K562 (cell line): ENCODE measurements around the gene GBF1. TPM values are rescaled to one million over a fixed set of nuclear protein-coding genes. Genes with fewer than 3 reads are reported as not detected.

ENCODE experiments used
- ATAC-seq: fragments of 200-7000 bp; cut with Tn5 transposase; 3 replicates; pipeline ENCODE4 v1.9.1; 2020; ENCODE audit warnings: moderate library complexity
- BruUV-seq: library from RNA; stranded (reverse); fragments of 400-500 nt; replicated peaks from 2 replicates; lab custom pipeline; 2021; lab: Mats Ljungman, UMichigan
- CTCF ChIA-PET: fragments of 300-600 bp; formaldehyde crosslinking; extraction: SDS; loops from one replicate; lab custom pipeline; 2021; ENCODE audit warnings: low intra/inter-chr PET ratio; lab: Yijun Ruan, JAX
- POLR2A ChIA-PET: fragments of 300-600, 350-650 bp; sonication (Branson Sonifier 250); formaldehyde crosslinking; extraction: SDS; loops from one replicate; lab custom pipeline; 2021; ENCODE audit warnings: antibody characterized with exemption, inconsistent platforms; lab: Yijun Ruan, JAX
- DNase-seq, 4 experiments: peaks; one replicate each; pipeline versions ENCODE4 v3.0.0 to v3.0.0-alpha.2; 2011 to 2018; ENCODE audit warnings: low spot score in 3 of 4, mixed read lengths in 3 of 4; ENCODE audit errors: extremely low read depth in 1 of 4
- FAIRE-seq: peaks from 2 replicates; lab custom pipeline; 2011; peaks lifted over from hg19 to GRCh38; lab: Jason Lieb, UNC
- H2AFZ ChIP-seq: 2 replicates; pipeline ENCODE4 v1.6.0; 2011; ENCODE audit warnings: low read depth, low read length, control low read depth, inconsistent platforms
- H3K27ac ChIP-seq: fragments of 200-600 bp; 3 replicates; pipeline ENCODE4 v1.8.0; 2011; ENCODE audit warnings: low read depth, mild to moderate bottlenecking, control low read depth, inconsistent platforms, low read length, moderate library complexity, mixed read lengths; ENCODE audit errors: extremely low read depth
- H3K27me3 ChIP-seq, 2 experiments: fragments of 300-600 bp in 1 of 2; 2 replicates in 1 of 2; 3 replicates in 1 of 2; pipeline versions ENCODE4 v1.6.0 to v1.8.0; 2011; ENCODE audit warnings: inconsistent platforms in 2 of 2, low read length in 2 of 2, mild to moderate bottlenecking in 1 of 2, mixed read lengths in 1 of 2, moderate library complexity in 1 of 2; ENCODE audit not compliant: control insufficient read depth in 2 of 2, insufficient read depth in 2 of 2
- H3K36me3 ChIP-seq: fragments of 300-600 bp; 3 replicates; pipeline ENCODE4 v1.8.0; 2011; ENCODE audit warnings: mild to moderate bottlenecking, low read length, inconsistent platforms; ENCODE audit not compliant: control insufficient read depth, insufficient read depth
- H3K4me1 ChIP-seq, 2 experiments: fragments of 200-600 bp in 1 of 2; replicated peaks in 1 of 2; 2 replicates in 1 of 2; 3 replicates in 1 of 2; pipeline versions ENCODE4 v1.5.1 to v1.8.0; 2011; ENCODE audit warnings: inconsistent platforms in 2 of 2, low read length in 2 of 2, mild to moderate bottlenecking in 1 of 2, mixed read lengths in 1 of 2, moderate library complexity in 1 of 2; ENCODE audit not compliant: control insufficient read depth in 2 of 2, insufficient read depth in 2 of 2
- H3K4me2 ChIP-seq: 2 replicates; pipeline ENCODE4 v1.6.1; 2011; ENCODE audit warnings: low read length, control low read depth, inconsistent platforms, mixed read lengths; ENCODE audit not compliant: insufficient read depth
- H3K4me3 ChIP-seq: fragments of 200-600 bp; sonication (generic), shearing (Covaris generic); 2 replicates; pipeline ENCODE4 v1.5.1; 2016; ENCODE audit warnings: control low read depth, inconsistent platforms
- H3K79me2 ChIP-seq: fragments of 200-600 bp; 3 replicates; pipeline ENCODE4 v1.8.0; 2011; ENCODE audit warnings: low read length, inconsistent platforms; ENCODE audit not compliant: control insufficient read depth, insufficient read depth
- H3K9ac ChIP-seq, 2 experiments: 2 replicates each; pipeline versions ENCODE4 v1.6.0 to v1.6.1; 2011; ENCODE audit warnings: low read depth in 2 of 2, low read length in 2 of 2, control low read depth in 1 of 2, inconsistent platforms in 1 of 2, mild to moderate bottlenecking in 1 of 2, mixed read lengths in 1 of 2; ENCODE audit not compliant: insufficient read depth in 1 of 2
- H3K9me1 ChIP-seq: one replicate; pipeline ENCODE4 v1.6.0; 2011; ENCODE audit warnings: inconsistent platforms, mild to moderate bottlenecking, low read length, moderate library complexity; ENCODE audit not compliant: control insufficient read depth, insufficient read depth
- H3K9me3 ChIP-seq: replicated peaks from 2 replicates; pipeline ENCODE4 v1.5.1; 2011; ENCODE audit warnings: low read depth, low read length, inconsistent platforms; ENCODE audit not compliant: control insufficient read depth, insufficient read depth
- H4K20me1 ChIP-seq: replicated peaks from 2 replicates; pipeline ENCODE4 v1.6.1; 2011; ENCODE audit warnings: low read length, inconsistent platforms, mixed read lengths; ENCODE audit not compliant: control insufficient read depth, insufficient read depth
- E2F6 ChIP-seq, 2 experiments: IDR thresholded peaks; 2 replicates each; pipeline ENCODE4 v1.6.1; 2011; ENCODE audit warnings: borderline replicate concordance in 1 of 2, control low read depth in 1 of 2, low read depth in 1 of 2, low read length in 1 of 2, mild to moderate bottlenecking in 1 of 2, mixed read lengths in 1 of 2, moderate library complexity in 1 of 2; ENCODE audit not compliant: insufficient read depth in 1 of 2, insufficient read length in 1 of 2, poor library complexity in 1 of 2, severe bottlenecking in 1 of 2; ENCODE audit errors: extremely low read depth in 1 of 2
- L3MBTL2 ChIP-seq: fragments of 450-650 bp; IDR thresholded peaks from 2 replicates; pipeline ENCODE4 v1.6.1; 2016; ENCODE audit warnings: mild to moderate bottlenecking, moderate library complexity
- NFIC ChIP-seq: fragments of 450-650 bp; IDR thresholded peaks from 2 replicates; pipeline ENCODE4 v1.6.1; 2017; ENCODE audit warnings: mild to moderate bottlenecking, inconsistent platforms
- PBX2 ChIP-seq, 2 experiments: IDR thresholded peaks in 1 of 2; conservative IDR thresholded peaks in 1 of 2; 2 replicates each; pipeline ENCODE4 v1.6.1; 2016; ENCODE audit warnings: low read depth in 2 of 2, mild to moderate bottlenecking in 1 of 2, missing compliant biosample characterization in 1 of 2, missing genetic modification characterization in 1 of 2, moderate library complexity in 1 of 2
- SRSF3 ChIP-seq: fragments of 200-400 bp; formaldehyde crosslinking; IDR thresholded peaks from 2 replicates; pipeline ENCODE4 v1.6.1; 2016; ENCODE audit warnings: mild to moderate bottlenecking, low read length, moderate library complexity; ENCODE audit not compliant: insufficient read depth
- ZNF23 ChIP-seq: fragments of 250-450 bp; sonication (Bioruptor Pico); IDR thresholded peaks from 2 replicates; pipeline ENCODE4 v1.4.0; 2020; ENCODE audit warnings: mild to moderate bottlenecking
- ZNF274 ChIP-seq: IDR thresholded peaks from 2 replicates; pipeline ENCODE4 v1.6.1; 2011; ENCODE audit warnings: low read depth, mild to moderate bottlenecking, low read length, moderate library complexity, borderline replicate concordance
- ZNF436 ChIP-seq: fragments of 250-450, 450-650 bp; sonication (Bioruptor Pico); formaldehyde crosslinking; IDR thresholded peaks from 2 replicates; pipeline ENCODE4 v1.7.0; 2020; ENCODE audit warnings: mild to moderate bottlenecking
- in situ Hi-C: fragments of 300-500 bp; cut with MboI; formaldehyde crosslinking; loops from 4 replicates; pipeline ENCODE4 v1.15.0; 2018; ENCODE audit warnings: inconsistent platforms, mixed read lengths
- intact Hi-C: fragments of 100-400 bp; cut with micrococcal nuclease; formaldehyde crosslinking; loops from 2 replicates; pipeline ENCODE4 v1.14.2; 2022
- polyA plus RNA-seq, 8 experiments: library from polyadenylated mRNA; depleted of rRNA in 4 of 8; stranded (reverse) in 5 of 8; unstranded in 3 of 8; fragments of >200 nt; fragmentation: Nextera tagmentation in 2 of 8; fragmentation: Illumina TruSeq in 1 of 8; extraction: Ambion mirVana in 2 of 8; extraction: Trizol in 1 of 8; gene quantifications; 2 replicates each; pipeline versions ENCODE4 v1.2.1 to v1.2.3, GENCODE V29; 2011 to 2014; ENCODE audit warnings: inconsistent platforms in 1 of 8, missing spikeins in 1 of 8
- total RNA-seq, 7 experiments: library from RNA; depleted of rRNA in 6 of 7; stranded (reverse); fragments of >200 nt in 6 of 7; fragmentation: Illumina TruSeq in 2 of 7; extraction: Trizol in 2 of 7; gene quantifications; 2 replicates each; pipeline versions ENCODE4 v1.2.1 to v1.2.3, GENCODE V29; 2011 to 2021; ENCODE audit warnings: low replicate concordance in 1 of 7

The GBF1 gene
- total and polyA plus RNA-seq, 9 of the 15 experiments (the other 6 are each of a cell fraction or from before 2014, with no cell fraction given), result 0.69 to 28.0 (median 10.3) TPM

DNA sequence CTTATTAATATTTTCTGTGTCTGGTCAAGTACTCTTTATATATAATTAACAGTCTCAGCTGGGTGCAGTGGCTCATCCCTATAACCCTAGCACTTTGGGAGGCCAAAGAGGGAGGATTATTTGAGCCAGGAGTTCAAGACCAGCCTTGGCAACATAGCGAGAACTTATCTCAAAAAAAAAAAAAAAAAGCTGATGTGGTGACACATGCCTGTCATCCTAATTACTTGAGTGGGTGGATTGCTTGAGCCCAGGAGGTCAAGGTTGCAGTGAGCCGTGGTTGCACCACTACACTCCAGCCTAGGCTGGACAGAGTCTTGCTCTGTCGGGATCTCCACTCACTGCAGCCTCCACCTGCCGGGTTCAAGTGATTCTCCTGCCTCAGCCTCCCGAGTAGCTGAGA lies 26.0 kb upstream of the GBF1 start (continued):
- TF ChIP-seq PBX2 (CRISPR knock-in tag; IDR thresholded peaks at IDR 0.05; ENCODE audit: low read depth), result no peak
- peak; percentile 61 for TF ChIP-seq PBX2 (tag; conservative IDR thresholded peaks at IDR 0.05; ENCODE audit: low read depth)

GRCh38 chr10:102220612-102221011 lies 24.7 kb upstream of the GBF1 start:
- Histone ChIP-seq H3K4me3 (no peak overlapping the region), H3K9me1 (no peaks in the 10 kb centered on the region), H2AFZ (no peak overlapping the region), H3K27me3 (peaks cover 0 to 5% of the 10 kb centered on the region in 2 experiments; a peak in 2 of 5 replicates), H3K9ac (no peak overlapping the region), H3K27ac (no peak overlapping the region), H4K20me1 (no peaks in the 10 kb centered on the region), H3K9me3 (no peaks in the 10 kb centered on the region), H3K4me1 (peaks cover 0 to 4% of the 10 kb centered on the region in 2 experiments; a peak in 3 of 5 replicates), H3K4me2 (no peak overlapping the region), H3K36me3 (no peaks in the 10 kb centered on the region), H3K79me2 (no peaks in the 10 kb centered on the region)
- ChIA-PET POLR2A (interaction anchor here (1.3 kb wide), 1 partner anchor 9 kb away, joined by 3 read pairs; no protein-coding TSS in a partner anchor), CTCF (no interaction called here)
- intact Hi-C loops (no loop called here), in situ Hi-C loops (no loop called here)
- ATAC-seq (no peak), FAIRE-seq (no peak), DNase-seq (no peak)
- no peak for TF ChIP-seq ZNF23 (CRISPR knock-in tag)
- no peak for TF ChIP-seq L3MBTL2
- peak; percentile 31; the same call in 1 of the 2 replicates for TF ChIP-seq NFIC
- TF ChIP-seq E2F6 (IDR thresholded peaks at IDR 0.05; ENCODE audit: borderline replicate concordance in 1 of 2, extremely low read depth in 1 of 2, insufficient read depth in 1 of 2, insufficient read length in 1 of 2, low read depth in 1 of 2, low read length in 1 of 2, poor library complexity in 1 of 2, severe bottlenecking in 1 of 2), result no peak
- TF ChIP-seq ZNF436 (CRISPR knock-in tag), result no peak
- no peak for TF ChIP-seq ZNF274
- TF ChIP-seq SRSF3, result no peak
- BruUV-seq, result no TSS peak
